ENCODE measurements around the gene FAM13A.
"Not testable (repeated sequence)": the region's sequence is repeated elsewhere in the genome, so short reads cannot be mapped to it uniquely, and the experiment has no call there.

The FAM13A gene

GRCh38 chr4:88908003-88908402 lies 149.0 kb downstream of the FAM13A start:
- no peak for DNase-seq (ENCODE audit: low read depth)
- no peak overlapping the region for H3K4me3 ChIP-seq (ENCODE audit: low read depth, low read length)
- TF ChIP-seq MAX (IDR thresholded peaks at IDR 0.05; ENCODE audit: low read depth, low read length) (no peak), POLR2A (IDR thresholded peaks at IDR 0.05; ENCODE audit: extremely low read depth, insufficient read length) (no peak), MYC (IDR thresholded peaks at IDR 0.05; ENCODE audit: low read depth, low read length) (no peak), CTCF (IDR thresholded peaks at IDR 0.05; ENCODE audit: low read depth, low read length) (no peak)

- TF ChIP-seq POLR2A (IDR thresholded peaks at IDR 0.05; ENCODE audit: extremely low read depth, insufficient read length), result no peak
- no peak for TF ChIP-seq MYC (IDR thresholded peaks at IDR 0.05; ENCODE audit: low read depth, low read length)
- TF ChIP-seq MAX (IDR thresholded peaks at IDR 0.05; ENCODE audit: low read depth, low read length), result no peak
- TF ChIP-seq CTCF (IDR thresholded peaks at IDR 0.05; ENCODE audit: low read depth, low read length), result no peak
- no peak overlapping the region for H3K4me3 ChIP-seq (ENCODE audit: low read depth, low read length)
- DNase-seq (ENCODE audit: low read depth), result no peak
Measured at GRCh38 chr4:88907478-88907877, 149.5 kb downstream of the FAM13A start.

- H3K4me3 ChIP-seq (ENCODE audit: low read depth, low read length); DNase-seq (ENCODE audit: low read depth): not testable (repeated sequence)
Measured at GRCh38 chr4:88904240-88904639, 152.7 kb downstream of the FAM13A start.

GRCh38 chr4:88900432-88900831 lies 156.6 kb downstream of the FAM13A start:
- H3K4me3 ChIP-seq (ENCODE audit: low read depth, low read length), result no peak overlapping the region
- DNase-seq (ENCODE audit: low read depth), result no peak
- no peak for TF ChIP-seq MYC (IDR thresholded peaks at IDR 0.05; ENCODE audit: low read depth, low read length)
- TF ChIP-seq POLR2A (IDR thresholded peaks at IDR 0.05; ENCODE audit: extremely low read depth, insufficient read length), result no peak

- DNase-seq (ENCODE audit: low read depth), result no peak
- H3K4me3 ChIP-seq (ENCODE audit: low read depth, low read length), result no peak overlapping the region
- TF ChIP-seq MAX (IDR thresholded peaks at IDR 0.05; ENCODE audit: low read depth, low read length) (no peak), MYC (IDR thresholded peaks at IDR 0.05; ENCODE audit: low read depth, low read length) (no peak), POLR2A (IDR thresholded peaks at IDR 0.05; ENCODE audit: extremely low read depth, insufficient read length) (no peak), CTCF (IDR thresholded peaks at IDR 0.05; ENCODE audit: low read depth, low read length) (no peak)
Measured at GRCh38 chr4:88897752-88898151, 159.2 kb downstream of the FAM13A start.

- no peak for DNase-seq (ENCODE audit: low read depth)
- TF ChIP-seq POLR2A (IDR thresholded peaks at IDR 0.05; ENCODE audit: extremely low read depth, insufficient read length) (no peak), MAX (IDR thresholded peaks at IDR 0.05; ENCODE audit: low read depth, low read length) (no peak), CTCF (IDR thresholded peaks at IDR 0.05; ENCODE audit: low read depth, low read length) (no peak), MYC (IDR thresholded peaks at IDR 0.05; ENCODE audit: low read depth, low read length) (no peak)
- H3K4me3 ChIP-seq (ENCODE audit: low read depth, low read length), result no peak overlapping the region
Measured at GRCh38 chr4:88897180-88897579, 159.8 kb downstream of the FAM13A start.

- no peak for TF ChIP-seq CTCF (IDR thresholded peaks at IDR 0.05; ENCODE audit: low read depth, low read length)
- no peak overlapping the region for H3K4me3 ChIP-seq (ENCODE audit: low read depth, low read length)
- DNase-seq (ENCODE audit: low read depth), result no peak
Measured at GRCh38 chr4:88893961-88894360, 163.0 kb downstream of the FAM13A start.
